Upper lobe of left lung (tissue), 4 donors: ENCODE results near the gene USH1C.

Experiments used
- CTCF ChIP-seq, 6 experiments: fragments of 450-650 bp in 4 of 6; fragments of 200-600 bp in 2 of 6; sonication (generic) in 2 of 6; IDR thresholded peaks; one replicate each; pipeline ENCODE4 v1.5.1; 2016 to 2019; ENCODE audit warnings: antibody characterized with exemption in 6 of 6
- POLR2AphosphoS5 ChIP-seq, 2 donors: sonication (generic); formaldehyde crosslinking; IDR thresholded peaks; one replicate each; pipeline ENCODE4 v1.5.1; 2017; ENCODE audit warnings: antibody characterized with exemption in 2 of 2

- TF ChIP-seq POLR2AphosphoS5 (IDR thresholded peaks at IDR 0.05), result no peak
- TF ChIP-seq CTCF (IDR thresholded peaks at IDR 0.05), result no peak
These were observed 67.2 kb downstream of the USH1C start for GRCh38 chr11:17477084-17477333.
